CD4-positive, alpha-beta T cell treated with Interleukin-6 at 100 ng/mL for 8 hours (primary cell): ENCODE measurements around the gene UQCR11.

Experiments used
- DNase-seq: peaks from one replicate; pipeline ENCODE4 v3.0.0-alpha.2; 2020; ENCODE audit warnings: mixed read lengths, low spot score

The UQCR11 gene

GRCh38 chr19:1590641-1591397 lies 14.4 kb downstream of the UQCR11 start:
- DNase-seq, result no peak

DNA sequence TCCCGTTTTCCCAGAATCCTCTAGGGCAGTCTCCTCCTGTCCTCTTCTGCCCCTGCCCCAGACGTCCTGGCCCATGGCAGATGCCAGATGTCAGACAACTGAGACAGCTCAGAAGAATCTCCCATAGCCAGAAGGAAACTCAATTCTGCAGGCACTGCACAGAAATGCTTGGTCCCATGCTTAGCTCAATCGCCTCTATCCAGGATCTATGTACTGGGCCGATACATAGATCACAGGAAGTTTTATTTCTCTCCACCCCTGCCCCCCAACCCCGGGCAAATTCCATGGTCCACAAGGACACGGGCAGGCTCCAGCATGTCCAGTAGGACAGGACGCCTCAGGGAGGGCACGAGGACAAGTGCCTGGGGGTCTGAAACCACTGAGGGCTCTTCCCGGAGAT lies 17.4 kb downstream of the UQCR11 start:
- no peak for DNase-seq

- DNase-seq, result no peak
Observed at GRCh38 chr19:1585243-1585580, 20.1 kb downstream of the UQCR11 start.

DNA sequence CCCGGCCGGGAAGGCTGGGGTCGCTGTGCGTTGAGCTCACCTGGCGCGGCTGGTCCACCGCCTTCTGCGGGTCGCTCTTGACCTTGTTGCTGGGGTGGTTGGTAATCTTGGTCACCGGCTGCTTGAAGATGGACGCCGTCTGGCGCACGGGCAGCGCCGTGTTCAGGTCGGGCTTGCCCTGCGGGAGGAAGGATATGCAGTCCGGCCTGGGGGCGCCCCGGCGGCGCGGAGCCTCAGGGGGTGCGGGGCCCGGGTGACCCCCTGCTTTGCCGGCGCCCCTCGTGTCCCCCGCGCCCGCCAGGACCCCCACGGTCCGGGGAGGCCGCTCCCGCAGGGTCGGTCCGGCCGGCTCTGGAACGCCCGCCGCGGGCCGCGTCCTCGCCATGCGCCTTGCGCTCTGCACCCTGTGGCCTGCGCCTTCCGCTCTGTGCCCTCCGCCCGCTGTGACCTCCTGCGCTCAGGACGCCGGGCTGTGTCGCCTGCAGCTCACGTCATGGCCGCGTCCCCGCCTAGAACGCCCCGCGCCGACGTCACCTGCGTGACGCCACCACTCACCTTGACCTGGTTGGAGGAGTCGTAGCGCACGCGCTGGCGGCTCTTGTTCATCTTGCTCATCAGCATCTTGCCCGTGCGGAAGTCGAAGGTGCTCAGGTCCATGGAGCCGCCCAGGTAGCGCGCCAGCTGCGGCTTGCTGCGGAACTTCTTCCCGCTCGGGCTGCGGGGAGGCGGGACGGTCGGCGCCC lies 20.6 kb downstream of the UQCR11 start:
- no peak for DNase-seq

DNA sequence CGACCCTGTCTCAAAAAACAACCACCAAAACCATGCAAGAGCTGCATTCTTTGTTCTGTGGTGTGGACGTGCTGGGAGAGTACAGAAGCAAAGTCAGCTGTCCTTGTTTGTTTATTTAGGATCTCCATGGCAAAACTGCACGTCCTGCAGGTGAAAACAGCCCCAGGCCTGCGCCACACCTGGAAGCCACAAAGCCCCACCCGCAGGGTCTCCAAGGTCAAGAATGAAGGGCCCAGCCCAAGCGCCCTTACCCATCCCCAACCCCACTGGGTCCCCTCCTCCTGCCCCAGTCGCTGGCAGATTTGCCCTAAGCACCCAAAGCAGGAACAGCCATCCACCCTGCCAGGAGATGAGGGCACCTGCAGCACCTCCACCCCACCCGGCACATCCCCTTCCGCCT lies 23.1 kb downstream of the UQCR11 start:
- no peak for DNase-seq

GRCh38 chr19:1580957-1581356 lies 24.3 kb downstream of the UQCR11 start:
- DNase-seq, result no peak

- DNase-seq, result no peak
Observed at GRCh38 chr19:1580382-1580781, 24.9 kb downstream of the UQCR11 start.

DNA sequence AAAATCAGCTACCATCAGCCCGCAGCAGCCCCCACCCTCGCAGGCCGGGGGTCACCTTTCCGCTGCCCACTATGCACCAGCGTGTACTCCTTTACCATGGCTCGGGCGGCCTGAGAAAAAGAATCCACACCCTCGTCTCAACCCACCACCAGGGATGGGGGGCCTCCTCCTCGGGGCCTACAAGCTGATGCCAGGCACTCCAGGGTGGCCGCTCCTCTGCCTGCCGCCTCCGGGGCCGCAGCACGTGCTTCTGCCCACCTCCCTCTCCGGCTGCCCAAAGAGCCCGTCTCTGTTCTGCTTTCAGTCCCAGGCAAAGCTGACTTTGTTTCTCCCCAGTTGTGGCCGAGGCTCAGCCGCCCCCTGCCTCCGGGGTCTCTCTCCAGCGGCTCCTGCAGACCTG lies 26.0 kb downstream of the UQCR11 start:
- DNase-seq, result no peak

DNA sequence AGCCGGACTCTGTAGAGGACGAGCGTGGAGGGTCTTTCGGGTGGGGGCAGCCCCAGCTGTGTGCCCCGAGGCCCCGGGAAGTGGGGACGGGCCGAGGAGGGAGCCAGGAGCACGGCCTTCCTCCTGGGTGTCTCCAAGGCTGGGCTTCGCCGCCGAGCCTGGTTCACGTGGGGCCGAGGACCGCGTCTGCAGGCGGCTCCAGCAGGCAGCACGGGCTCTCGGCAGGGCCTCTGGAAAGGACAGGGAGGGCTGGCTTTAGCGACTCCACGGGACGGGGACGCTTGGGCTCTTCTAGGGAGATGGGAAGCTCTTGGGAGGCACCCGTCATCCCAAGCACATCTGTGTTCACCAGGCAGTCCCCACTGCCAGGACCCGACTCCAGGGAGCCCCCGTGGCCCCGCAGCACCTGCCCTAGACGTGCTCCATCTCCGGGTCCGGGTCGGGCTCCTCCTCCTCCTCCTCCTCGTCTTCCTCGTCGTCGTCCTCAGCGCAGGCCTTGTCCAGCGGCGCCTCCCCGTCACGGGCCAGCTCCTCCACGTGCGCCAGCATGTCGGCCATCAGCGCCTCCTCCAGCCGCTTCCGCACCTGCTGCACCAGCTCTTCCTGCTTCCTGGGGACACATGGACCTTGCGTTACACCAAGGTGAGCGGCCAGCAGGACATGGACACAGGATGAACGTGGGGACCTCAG lies 27.2 kb downstream of the UQCR11 start:
- DNase-seq, result no peak

DNA sequence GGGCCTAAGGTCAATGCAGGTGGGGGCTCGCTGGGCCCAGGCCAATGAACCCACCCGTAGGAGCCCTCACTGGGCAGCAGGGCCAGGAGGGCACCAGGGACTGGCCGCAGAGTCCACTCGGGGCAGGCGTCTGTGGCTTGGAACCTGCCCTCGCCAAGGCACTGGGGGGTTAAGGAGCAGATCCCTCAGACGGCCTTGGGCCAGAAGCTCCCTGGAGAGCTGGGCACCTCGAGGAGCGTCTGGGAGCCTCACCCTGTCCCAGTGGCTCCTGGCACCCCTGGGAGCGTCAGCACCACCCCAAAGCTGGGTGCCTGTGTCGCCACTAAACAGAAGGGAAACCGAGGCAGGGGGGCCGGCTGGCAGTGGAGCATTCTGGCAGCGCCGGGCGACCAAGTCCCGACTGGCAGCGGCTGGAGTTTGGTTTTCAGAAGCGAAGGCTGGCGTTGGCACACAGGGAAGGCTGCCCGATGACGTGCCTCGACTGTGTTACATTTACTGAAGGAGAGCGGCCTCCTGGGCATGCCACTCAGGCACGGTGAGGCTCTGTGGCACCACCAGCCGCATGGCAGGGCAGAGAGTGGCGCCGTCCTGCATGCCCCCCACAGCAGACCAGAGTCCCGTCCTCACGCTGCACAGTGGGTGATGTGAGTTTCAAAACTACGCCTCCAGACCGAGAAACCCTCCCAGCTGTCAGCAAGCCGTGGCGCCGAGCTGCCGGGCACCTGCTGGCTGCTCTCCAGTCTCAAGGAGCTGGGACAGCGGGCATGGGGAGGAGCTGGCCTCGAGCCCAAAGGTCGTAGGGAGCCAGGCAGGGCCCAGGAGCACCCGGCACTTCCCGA lies 28.0 kb downstream of the UQCR11 start:
- no peak for DNase-seq

DNA sequence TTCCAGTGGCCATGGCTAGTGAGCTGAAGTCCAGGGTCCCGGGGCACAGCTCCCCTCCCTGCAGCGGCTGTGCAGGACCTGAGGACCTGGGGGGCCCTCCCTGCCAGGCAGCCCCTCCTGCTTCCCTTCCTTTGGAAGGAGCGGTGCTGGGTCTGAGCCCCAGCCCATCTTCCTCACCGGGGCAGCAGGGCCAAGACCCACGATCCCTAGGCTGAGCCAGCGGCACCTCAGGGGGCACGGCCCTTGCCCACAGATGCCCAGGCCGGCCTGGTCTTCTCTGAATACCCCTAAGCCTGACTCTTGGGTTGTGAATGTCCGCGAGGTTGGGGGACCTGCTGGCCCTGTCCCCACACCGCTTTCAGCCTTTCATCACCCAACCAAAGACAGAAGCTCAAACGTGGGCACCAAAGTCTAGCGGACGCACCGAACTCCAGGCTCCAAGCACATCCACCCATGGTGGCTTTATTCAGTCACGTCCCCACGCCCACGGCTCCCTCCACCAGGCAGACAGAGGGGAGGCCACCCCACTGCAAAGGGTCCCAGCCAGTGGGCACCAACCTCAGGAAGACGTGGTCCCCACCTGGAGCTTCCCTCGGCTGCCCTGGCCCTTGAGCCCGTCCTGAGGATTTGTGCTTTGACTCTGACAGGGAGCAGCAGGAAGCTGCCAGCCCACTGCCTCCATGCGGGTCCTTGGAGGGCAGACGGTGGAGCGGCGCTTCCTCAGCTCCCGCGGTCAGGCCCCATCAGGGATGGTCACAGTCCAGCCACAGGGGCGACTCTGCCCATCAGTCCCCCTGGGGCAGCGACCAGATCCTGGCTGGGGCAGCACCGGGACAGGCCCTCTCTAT lies 28.8 kb downstream of the UQCR11 start:
- DNase-seq, result no peak

DNA sequence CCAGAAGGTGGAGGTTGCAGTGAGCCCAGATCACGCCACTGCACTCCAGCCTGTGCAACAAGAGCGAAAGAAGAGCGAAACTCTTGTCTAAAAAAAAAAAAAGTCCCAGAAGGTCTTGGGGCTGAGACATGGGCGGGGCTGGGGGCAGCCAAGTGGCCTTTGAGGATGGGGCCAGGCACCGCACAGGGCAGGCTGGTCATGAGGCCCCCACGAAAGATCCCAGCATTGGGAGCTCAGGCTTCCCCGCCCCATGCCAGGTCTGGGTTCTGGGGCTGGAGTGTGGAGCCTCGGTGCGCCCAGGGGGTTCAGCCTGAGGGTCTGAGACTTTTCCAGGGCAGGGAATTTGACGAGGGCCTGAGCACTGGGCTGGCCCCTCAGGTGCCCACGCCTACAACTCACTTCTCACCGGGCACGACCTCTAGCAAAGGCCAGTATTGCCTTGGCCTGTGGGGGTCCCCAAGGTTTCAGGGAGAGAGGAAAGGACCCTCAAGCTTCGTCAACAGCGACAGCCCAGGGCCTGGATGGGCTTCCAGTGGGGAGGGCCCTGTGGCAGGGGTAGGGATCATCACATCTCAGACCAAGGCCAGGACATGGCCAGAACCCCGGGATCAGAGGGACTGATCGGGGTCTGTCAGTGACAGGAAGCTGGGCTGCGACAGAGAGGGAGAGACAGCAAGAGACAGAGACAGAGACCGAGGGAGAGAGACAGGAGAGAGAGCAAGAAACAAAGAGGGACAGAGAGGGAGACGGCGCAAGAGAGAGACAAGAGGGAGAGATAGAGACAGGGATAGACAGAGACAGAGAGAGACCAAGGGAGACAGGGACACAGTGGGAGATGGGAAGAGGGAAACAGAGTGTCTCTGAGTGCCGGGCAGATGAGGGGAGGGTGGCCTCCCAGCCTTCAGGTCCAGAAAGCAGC lies 29.7 kb downstream of the UQCR11 start:
- DNase-seq, result no peak

- no peak for DNase-seq
Observed at GRCh38 chr19:1574354-1575136, 30.7 kb downstream of the UQCR11 start.

GRCh38 chr19:1572795-1573194 lies 32.5 kb downstream of the UQCR11 start:
- DNase-seq, result no peak

DNA sequence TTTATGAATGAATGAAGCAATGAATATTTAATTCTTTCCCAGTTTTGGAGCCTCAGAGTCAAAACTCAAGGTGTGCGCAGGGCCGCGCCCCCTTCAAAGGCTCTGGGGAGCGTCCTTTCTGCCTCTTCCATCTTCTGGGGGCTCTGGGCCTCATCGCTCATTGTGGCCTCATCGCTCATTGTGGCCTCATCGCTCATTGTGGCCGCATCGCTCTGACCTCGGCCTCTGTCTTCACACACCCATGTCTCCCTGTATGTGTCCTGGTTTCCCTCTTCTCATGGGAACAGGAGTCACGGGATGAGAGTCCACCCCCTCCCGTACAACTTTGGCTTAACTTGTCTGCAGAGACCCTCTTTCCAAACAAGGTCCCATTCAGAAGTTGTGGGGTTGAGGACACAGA lies 33.9 kb downstream of the UQCR11 start:
- DNase-seq, result no peak

GRCh38 chr19:1570836-1571235 lies 34.4 kb downstream of the UQCR11 start:
- no peak for DNase-seq

DNA sequence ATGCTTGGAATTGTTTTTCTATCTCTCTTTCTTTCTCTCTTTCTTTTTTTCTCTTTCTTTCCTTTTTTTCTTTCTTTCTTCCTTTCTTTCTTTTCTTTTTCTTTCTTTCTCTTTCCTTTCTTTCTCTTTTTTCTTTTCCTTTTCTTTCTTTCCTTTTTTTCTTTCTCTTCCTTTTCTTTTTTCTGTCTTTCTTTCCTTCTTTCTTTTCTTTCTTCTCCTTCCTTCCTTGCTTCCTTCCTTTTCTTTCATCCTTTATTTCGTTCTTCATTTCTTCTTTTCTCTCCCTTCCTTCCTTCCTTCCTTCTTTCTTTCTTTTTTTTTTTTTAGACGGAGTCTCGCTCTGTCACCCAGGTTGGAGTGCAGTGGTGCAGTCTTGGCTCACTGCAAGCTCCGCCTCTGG lies 35.3 kb downstream of the UQCR11 start:
- DNase-seq, result no peak

DNA sequence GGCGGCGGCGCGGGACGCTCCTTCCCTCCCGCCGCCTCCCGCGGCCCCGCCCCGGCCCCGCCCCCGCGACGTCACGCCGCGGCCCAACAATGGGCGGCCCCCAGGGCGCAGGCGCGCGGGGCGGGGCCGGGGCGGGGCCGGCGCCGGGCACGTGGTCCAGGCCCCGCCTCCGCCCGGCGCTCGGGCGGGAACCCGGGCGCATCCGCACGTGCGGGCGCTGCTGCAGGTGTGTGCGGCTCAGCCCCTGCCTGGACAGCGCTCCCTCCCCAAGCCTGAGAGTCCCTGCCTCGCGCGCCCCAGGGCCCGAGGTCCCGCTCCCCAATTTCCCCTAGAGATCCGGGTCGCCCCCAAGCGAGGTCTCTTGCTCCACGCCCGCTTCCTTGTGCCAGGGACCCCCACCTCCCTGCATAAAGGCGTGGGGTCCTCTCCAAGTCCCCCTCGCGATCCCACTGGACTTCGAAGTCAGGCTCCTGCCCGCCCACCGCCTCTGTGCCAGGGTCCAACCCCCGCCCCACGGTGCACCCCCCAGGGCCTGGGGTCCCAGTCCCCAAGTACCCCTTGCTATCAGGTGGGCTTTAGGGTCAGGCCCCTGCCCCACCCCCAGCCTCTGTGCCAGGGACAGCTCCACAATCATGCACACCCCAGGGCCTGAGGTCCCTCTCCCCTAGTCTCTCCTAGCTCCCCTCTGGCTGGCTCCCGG lies 36.8 kb downstream of the UQCR11 start, which contains the start of gene MEX3D:
Gene MEX3D, minus strand, starts transcription at position 6 of the 700 bp plus-strand sequence. CDS start 267 bp downstream, outside the sequence.
- DNase-seq, result peak; percentile 81

GRCh38 chr19:1567848-1568227 lies 37.4 kb downstream of the UQCR11 start:
- no peak for DNase-seq
